Activated CD4-positive, alpha-beta T cell treated with anti-CD3 and anti-CD28 coated beads, Interleukin-2, Interleukin-4, amounts not matched to agents 100 ng/mL and 50 ng/mL, durations not matched to agents 16 hours and 8 hours (primary cell): ENCODE measurements around the gene ALDH16A1.
"Not testable (repeated sequence)": the region's sequence is repeated elsewhere in the genome, so short reads cannot be mapped to it uniquely, and the experiment has no call there.

Experiments used
- DNase-seq: peaks from one replicate; pipeline ENCODE4 v3.0.0-alpha.2; 2020; ENCODE audit warnings: low spot score

Gene ALDH16A1

GRCh38 chr19:49441210-49441959 lies 11.6 kb upstream of the ALDH16A1 start, which contains the start of gene SLC17A7:
SLC17A7 (minus strand) TSS chr19:49441527; CDS start chr19:49441379, 148 bp downstream.
- no peak for DNase-seq

GRCh38 chr19:49441960-49442350 lies 11.1 kb upstream of the ALDH16A1 start:
- no peak for DNase-seq

GRCh38 chr19:49442354-49442753 lies 10.7 kb upstream of the ALDH16A1 start:
- no peak for DNase-seq

GRCh38 chr19:49442771-49443365 lies 10.2 kb upstream of the ALDH16A1 start:
- peak; percentile 70 for DNase-seq

- peak; percentile 94 for DNase-seq
Observed at GRCh38 chr19:49443366-49444099, 9.5 kb upstream of the ALDH16A1 start.

- not testable (repeated sequence) for DNase-seq
Observed at GRCh38 chr19:49444100-49444700, 8.8 kb upstream of the ALDH16A1 start.

- DNase-seq, result no peak
Observed at GRCh38 chr19:49445997-49446396, 7.0 kb upstream of the ALDH16A1 start.

GRCh38 chr19:49447485-49448431 lies 5.3 kb upstream of the ALDH16A1 start:
- no peak for DNase-seq

GRCh38 chr19:49448432-49448786 lies 4.6 kb upstream of the ALDH16A1 start:
- DNase-seq, result no peak

GRCh38 chr19:49450405-49450804 lies 2.6 kb upstream of the ALDH16A1 start:
- DNase-seq, result no peak

GRCh38 chr19:49451430-49452181 lies 1.4 kb upstream of the ALDH16A1 start, which contains the start of gene PIH1D1:
PIH1D1 (minus strand) TSS chr19:49451814; CDS start chr19:49451574, 240 bp downstream.
- peak; percentile 99 for DNase-seq

GRCh38 chr19:49453757-49454240 lies 774 bp downstream of the ALDH16A1 start:
- DNase-seq, result no peak

GRCh38 chr19:49455773-49456172 lies 2.7 kb downstream of the ALDH16A1 start:
- no peak for DNase-seq

GRCh38 chr19:49456326-49456725 lies 3.3 kb downstream of the ALDH16A1 start:
- no peak for DNase-seq

GRCh38 chr19:49458567-49458903 lies 5.5 kb downstream of the ALDH16A1 start:
- DNase-seq, result no peak

- no peak for DNase-seq
Observed at GRCh38 chr19:49459388-49459787, 6.4 kb downstream of the ALDH16A1 start.

- DNase-seq, result not testable (repeated sequence)
Observed at GRCh38 chr19:49461130-49461529, 8.1 kb downstream of the ALDH16A1 start.

- DNase-seq, result no peak
Observed at GRCh38 chr19:49461656-49462055, 8.6 kb downstream of the ALDH16A1 start.

GRCh38 chr19:49462492-49462891 lies 9.5 kb downstream of the ALDH16A1 start:
- DNase-seq, result no peak

- DNase-seq, result no peak
Observed at GRCh38 chr19:49463960-49464740, 11.1 kb downstream of the ALDH16A1 start.
